ENCODE results near the gene PARD3B. TPM values are rescaled to one million over a fixed set of nuclear protein-coding genes. Genes with fewer than 3 reads are reported as not detected.

PARD3B gene
- total and polyA plus RNA-seq, 5 donors from 2014 or later = 0.03 to 0.68 (median 0.08) TPM; not detected in 1

GRCh38 chr2:205338156-205338555 is 792.9 kb downstream of the PARD3B start:
- no peak for DNase-seq
- Mint-ChIP-seq H3K4me1 (peaks cover 0 to 2% (median 0%) of the 10 kb centered on the region in 4 donors), H3K4me3 (no peak overlapping the region), H3K36me3 (no peaks in the 10 kb centered on the region), H3K27me3 (peaks cover 6% of the 10 kb centered on the region), H3K27ac (no peak overlapping the region), H3K9me3 (peaks cover 0 to 7% (median 3%) of the 10 kb centered on the region in 7 donors)
- no peaks in the 10 kb centered on the region for H3K27me3 ChIP-seq (ENCODE audit: control insufficient read depth, insufficient read depth, low read length)
- H3K36me3 ChIP-seq (ENCODE audit: control insufficient read depth, insufficient read depth, low read length) = no peaks in the 10 kb centered on the region
- no peaks in the 10 kb centered on the region for H3K4me1 ChIP-seq (ENCODE audit: control insufficient read depth, insufficient read depth, low read length, poor library complexity, severe bottlenecking)
- no peak for ATAC-seq (ENCODE audit: low read depth in 2 of 2)
- no peak overlapping the region for H3K27ac ChIP-seq (ENCODE audit: insufficient read depth, low read length, poor library complexity, severe bottlenecking)
- H3K4me3 ChIP-seq (ENCODE audit: low read depth, low read length) = no peak overlapping the region
- no peaks in the 10 kb centered on the region for H3K9me3 ChIP-seq (ENCODE audit: control insufficient read depth in 2 of 2, low read length in 2 of 2)

- Mint-ChIP-seq H3K27me3 (peaks cover 11% of the 10 kb centered on the region), H3K4me1 (no peaks in the 10 kb centered on the region), H3K36me3 (no peaks in the 10 kb centered on the region), H3K27ac (no peak overlapping the region), H3K9me3 (peaks cover 0 to 9% (median 4%) of the 10 kb centered on the region in 7 donors), H3K4me3 (no peak overlapping the region)
- Histone ChIP-seq H3K9me3 (ENCODE audit: control insufficient read depth in 2 of 2, low read length in 2 of 2) (no peaks in the 10 kb centered on the region), H3K4me1 (ENCODE audit: control insufficient read depth, insufficient read depth, low read length, poor library complexity, severe bottlenecking) (no peaks in the 10 kb centered on the region), H3K36me3 (ENCODE audit: control insufficient read depth, insufficient read depth, low read length) (no peaks in the 10 kb centered on the region), H3K4me3 (ENCODE audit: low read depth, low read length) (no peak overlapping the region), H3K27ac (ENCODE audit: insufficient read depth, low read length, poor library complexity, severe bottlenecking) (no peak overlapping the region), H3K27me3 (ENCODE audit: control insufficient read depth, insufficient read depth, low read length) (no peaks in the 10 kb centered on the region)
- no peak for ATAC-seq (ENCODE audit: low read depth in 2 of 2)
- DNase-seq = no peak
Measured at GRCh38 chr2:205343103-205343502, 797.8 kb downstream of the PARD3B start.

DNA sequence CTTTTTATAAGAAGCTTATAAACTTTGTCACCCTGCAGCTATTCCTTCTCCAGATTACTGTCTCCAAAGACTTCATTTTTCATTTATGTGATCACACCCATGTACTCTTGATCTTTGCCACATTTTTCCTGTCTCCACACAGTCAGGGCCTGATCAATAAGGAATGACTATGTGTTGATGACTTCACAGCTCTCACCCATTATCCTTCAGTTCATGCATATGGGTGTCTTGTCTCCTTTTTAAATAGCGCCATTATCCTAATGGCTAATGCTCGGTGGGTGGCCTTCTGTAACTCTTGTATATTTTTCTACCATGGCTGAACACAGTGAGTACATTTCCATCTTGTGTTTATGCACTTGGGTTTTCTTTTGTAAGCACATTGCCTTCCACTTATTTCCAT is 801.4 kb downstream of the PARD3B start:
- Mint-ChIP-seq H3K4me3 (no peak overlapping the region), H3K9me3 (peaks cover 0 to 9% (median 2%) of the 10 kb centered on the region in 7 donors), H3K36me3 (no peaks in the 10 kb centered on the region), H3K27ac (no peak overlapping the region), H3K4me1 (no peaks in the 10 kb centered on the region), H3K27me3 (peaks cover 11% of the 10 kb centered on the region)
- H3K27ac ChIP-seq (ENCODE audit: insufficient read depth, low read length, poor library complexity, severe bottlenecking) = no peak overlapping the region
- DNase-seq (no peak), ATAC-seq (ENCODE audit: low read depth in 2 of 2) (no peak)
- H3K4me3 ChIP-seq (ENCODE audit: low read depth, low read length) = no peak overlapping the region
- H3K36me3 ChIP-seq (ENCODE audit: control insufficient read depth, insufficient read depth, low read length) = no peaks in the 10 kb centered on the region
- no peaks in the 10 kb centered on the region for H3K27me3 ChIP-seq (ENCODE audit: control insufficient read depth, insufficient read depth, low read length)
- H3K9me3 ChIP-seq (ENCODE audit: control insufficient read depth in 2 of 2, low read length in 2 of 2) = no peaks in the 10 kb centered on the region
- H3K4me1 ChIP-seq (ENCODE audit: control insufficient read depth, insufficient read depth, low read length, poor library complexity, severe bottlenecking) = no peaks in the 10 kb centered on the region

- Histone ChIP-seq H3K36me3 (ENCODE audit: control insufficient read depth, insufficient read depth, low read length) (no peaks in the 10 kb centered on the region), H3K4me3 (ENCODE audit: low read depth, low read length) (no peak overlapping the region), H3K9me3 (ENCODE audit: control insufficient read depth in 2 of 2, low read length in 2 of 2) (no peaks in the 10 kb centered on the region), H3K4me1 (ENCODE audit: control insufficient read depth, insufficient read depth, low read length, poor library complexity, severe bottlenecking) (no peaks in the 10 kb centered on the region), H3K27me3 (ENCODE audit: control insufficient read depth, insufficient read depth, low read length) (no peaks in the 10 kb centered on the region), H3K27ac (ENCODE audit: insufficient read depth, low read length, poor library complexity, severe bottlenecking) (no peak overlapping the region)
- Mint-ChIP-seq H3K27me3 (peaks cover 5% of the 10 kb centered on the region), H3K27ac (no peak overlapping the region), H3K9me3 (peaks cover 0 to 9% (median 2%) of the 10 kb centered on the region in 7 donors), H3K36me3 (no peaks in the 10 kb centered on the region), H3K4me3 (no peak overlapping the region), H3K4me1 (no peaks in the 10 kb centered on the region)
- ATAC-seq (ENCODE audit: low read depth in 2 of 2) (no peak), DNase-seq (no peak)
Measured at GRCh38 chr2:205347899-205348298, 802.6 kb downstream of the PARD3B start.

DNA sequence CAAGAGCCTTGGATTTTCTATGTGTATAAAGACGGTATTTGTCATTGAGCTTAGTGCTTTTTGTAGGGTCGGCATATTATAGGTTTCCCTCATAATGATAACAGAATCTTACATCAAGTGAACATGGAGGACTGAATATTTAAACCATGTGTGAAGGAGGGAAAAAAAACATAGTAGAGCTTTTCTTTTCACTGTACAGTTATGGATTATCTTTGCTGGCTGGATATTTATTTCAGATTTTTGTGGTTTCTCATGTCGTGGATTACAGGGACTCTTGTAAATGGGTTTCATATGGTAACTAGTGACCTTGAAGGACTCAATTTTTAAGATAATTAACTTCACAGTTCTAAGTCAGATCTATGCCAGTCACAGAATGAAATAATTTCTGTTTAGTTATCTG is 806.8 kb downstream of the PARD3B start:
- H3K27ac Mint-ChIP-seq = no peak overlapping the region
- no peaks in the 10 kb centered on the region for H3K4me1 Mint-ChIP-seq
- ATAC-seq (ENCODE audit: low read depth in 2 of 2) (no peak), DNase-seq (no peak)
- H3K9me3 Mint-ChIP-seq = no peaks in the 10 kb centered on the region
- H3K27ac ChIP-seq (ENCODE audit: insufficient read depth, low read length, poor library complexity, severe bottlenecking) = no peak overlapping the region
- no peaks in the 10 kb centered on the region for H3K36me3 ChIP-seq (ENCODE audit: control insufficient read depth, insufficient read depth, low read length)
- H3K4me1 ChIP-seq (ENCODE audit: control insufficient read depth, insufficient read depth, low read length, poor library complexity, severe bottlenecking) = no peaks in the 10 kb centered on the region
- no peaks in the 10 kb centered on the region for H3K27me3 ChIP-seq (ENCODE audit: control insufficient read depth, insufficient read depth, low read length)
- H3K27me3 Mint-ChIP-seq = no peaks in the 10 kb centered on the region
- no peak overlapping the region for H3K4me3 ChIP-seq (ENCODE audit: low read depth, low read length)
- H3K4me3 Mint-ChIP-seq = no peak overlapping the region
- H3K9me3 ChIP-seq (ENCODE audit: control insufficient read depth in 2 of 2, low read length in 2 of 2) = no peaks in the 10 kb centered on the region
- H3K36me3 Mint-ChIP-seq = no peaks in the 10 kb centered on the region

GRCh38 chr2:205352593-205352992 is 807.3 kb downstream of the PARD3B start:
- H3K4me3 Mint-ChIP-seq = no peak overlapping the region
- Histone ChIP-seq H3K36me3 (ENCODE audit: control insufficient read depth, insufficient read depth, low read length) (no peaks in the 10 kb centered on the region), H3K27ac (ENCODE audit: insufficient read depth, low read length, poor library complexity, severe bottlenecking) (no peak overlapping the region), H3K4me1 (ENCODE audit: control insufficient read depth, insufficient read depth, low read length, poor library complexity, severe bottlenecking) (no peaks in the 10 kb centered on the region), H3K9me3 (ENCODE audit: control insufficient read depth in 2 of 2, low read length in 2 of 2) (no peaks in the 10 kb centered on the region), H3K4me3 (ENCODE audit: low read depth, low read length) (no peak overlapping the region), H3K27me3 (ENCODE audit: control insufficient read depth, insufficient read depth, low read length) (no peaks in the 10 kb centered on the region)
- H3K9me3 Mint-ChIP-seq = no peaks in the 10 kb centered on the region
- H3K4me1 Mint-ChIP-seq = no peaks in the 10 kb centered on the region
- ATAC-seq (ENCODE audit: low read depth in 2 of 2) = no peak
- H3K27ac Mint-ChIP-seq = no peak overlapping the region
- no peaks in the 10 kb centered on the region for H3K27me3 Mint-ChIP-seq
- no peaks in the 10 kb centered on the region for H3K36me3 Mint-ChIP-seq
- no peak for DNase-seq

- Mint-ChIP-seq H3K4me1 (no peaks in the 10 kb centered on the region), H3K27ac (no peak overlapping the region), H3K9me3 (peaks cover 0 to 2% (median 0%) of the 10 kb centered on the region in 7 donors), H3K27me3 (no peaks in the 10 kb centered on the region), H3K36me3 (no peaks in the 10 kb centered on the region), H3K4me3 (no peak overlapping the region)
- ATAC-seq (ENCODE audit: low read depth in 2 of 2) = no peak
- Histone ChIP-seq H3K4me3 (ENCODE audit: low read depth, low read length) (no peak overlapping the region), H3K27ac (ENCODE audit: insufficient read depth, low read length, poor library complexity, severe bottlenecking) (no peak overlapping the region), H3K27me3 (ENCODE audit: control insufficient read depth, insufficient read depth, low read length) (no peaks in the 10 kb centered on the region), H3K9me3 (ENCODE audit: control insufficient read depth in 2 of 2, low read length in 2 of 2) (no peaks in the 10 kb centered on the region), H3K4me1 (ENCODE audit: control insufficient read depth, insufficient read depth, low read length, poor library complexity, severe bottlenecking) (no peaks in the 10 kb centered on the region), H3K36me3 (ENCODE audit: control insufficient read depth, insufficient read depth, low read length) (no peaks in the 10 kb centered on the region)
- DNase-seq = no peak
Measured at GRCh38 chr2:205357732-205358131, 812.5 kb downstream of the PARD3B start.

- Mint-ChIP-seq H3K36me3 (no peaks in the 10 kb centered on the region), H3K4me3 (no peak overlapping the region), H3K4me1 (no peaks in the 10 kb centered on the region), H3K27me3 (no peaks in the 10 kb centered on the region), H3K9me3 (peaks cover 0 to 2% (median 0%) of the 10 kb centered on the region in 7 donors), H3K27ac (no peak overlapping the region)
- no peak overlapping the region for H3K27ac ChIP-seq (ENCODE audit: insufficient read depth, low read length, poor library complexity, severe bottlenecking)
- no peaks in the 10 kb centered on the region for H3K36me3 ChIP-seq (ENCODE audit: control insufficient read depth, insufficient read depth, low read length)
- ATAC-seq (ENCODE audit: low read depth in 2 of 2) (no peak), DNase-seq (no peak)
- no peaks in the 10 kb centered on the region for H3K27me3 ChIP-seq (ENCODE audit: control insufficient read depth, insufficient read depth, low read length)
- H3K4me3 ChIP-seq (ENCODE audit: low read depth, low read length) = no peak overlapping the region
- no peaks in the 10 kb centered on the region for H3K4me1 ChIP-seq (ENCODE audit: control insufficient read depth, insufficient read depth, low read length, poor library complexity, severe bottlenecking)
- no peaks in the 10 kb centered on the region for H3K9me3 ChIP-seq (ENCODE audit: control insufficient read depth in 2 of 2, low read length in 2 of 2)
Measured at GRCh38 chr2:205358351-205358815, 813.1 kb downstream of the PARD3B start.

Measured in CD4-positive, CD25-positive, alpha-beta regulatory T cell (primary cell).